ENCODE data around the gene PCYT1A. TPM values are rescaled to one million over a fixed set of nuclear protein-coding genes. Genes with fewer than 3 reads are reported as not detected.

PCYT1A gene
- total and polyA plus RNA-seq, 2 donors (not counting 3 experiments of a cell fraction or from before 2014, with no cell fraction given): 50.3 to 65.5 TPM

DNA sequence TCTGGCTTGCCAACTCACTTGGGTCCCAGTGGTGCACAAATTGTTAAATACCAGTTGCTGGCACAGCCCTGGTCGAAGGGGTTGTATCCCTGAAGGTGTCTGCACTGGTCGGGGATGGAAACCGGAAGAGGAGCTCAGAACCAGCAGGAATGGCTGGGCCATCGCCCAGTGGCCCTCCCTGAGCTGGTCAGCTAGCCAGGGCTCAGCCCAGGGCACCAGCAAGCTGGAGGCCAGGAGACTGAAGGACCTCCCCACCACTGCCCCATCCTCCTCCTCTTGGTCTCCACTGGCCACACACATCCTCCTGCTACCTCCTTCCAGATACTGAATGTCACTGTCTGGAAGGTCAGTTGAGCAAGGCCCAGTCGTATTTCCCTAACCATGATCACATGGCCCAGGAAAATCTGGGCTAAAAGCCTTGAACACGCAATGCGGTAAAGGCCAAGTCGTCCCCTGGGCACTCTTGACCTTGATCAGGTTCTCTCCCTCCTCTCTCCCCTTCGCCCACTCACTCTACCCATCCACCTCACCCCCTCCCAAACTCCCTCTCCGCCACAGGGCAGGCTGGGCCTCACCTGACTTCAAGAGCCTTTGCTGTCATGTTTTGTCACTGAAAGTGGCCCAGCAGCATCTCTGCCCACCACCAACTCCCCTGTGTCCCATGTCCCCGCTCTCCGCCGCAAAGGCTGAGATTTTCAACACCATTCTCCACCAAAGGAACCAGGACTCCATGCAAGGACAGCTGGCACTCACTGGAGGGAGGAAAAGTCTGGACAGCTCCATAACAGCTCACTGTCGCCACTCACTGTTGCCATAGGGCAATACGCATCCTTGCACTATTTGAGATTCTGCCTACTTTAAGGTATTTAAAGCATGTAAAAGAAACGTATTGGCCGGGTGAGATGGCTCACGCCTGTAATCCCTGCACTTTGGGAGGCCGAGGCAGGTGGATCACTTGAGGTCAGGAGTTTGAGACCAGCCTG, 88.5 kb downstream of the PCYT1A start:
- intact Hi-C loops (cut with micrococcal nuclease) (loop anchor here (5.0 kb wide), 1 partner anchor 318 kb away; the partner anchor contains the start of gene SMCO1), dilution Hi-C loops (cut with MboI; ENCODE audit: extremely low pct_ligation_motif_present, low sequenced_read_pairs) (no loop called here)
- FAIRE-seq: no peak
- no TSS peak for BruUV-seq (replicated peaks)
- H3K9me1 ChIP-seq (replicated peaks; ENCODE audit: control insufficient read depth, extremely low read depth, insufficient read depth, low read length): no peaks in the 10 kb centered on the region
- H4K20me1 ChIP-seq (replicated peaks; ENCODE audit: control insufficient read depth, extremely low read depth, insufficient read depth, low read length): no peaks in the 10 kb centered on the region
- H3K79me2 ChIP-seq (ENCODE audit: control insufficient read depth, insufficient read depth, low read length): no peaks in the 10 kb centered on the region
- no peaks in the 10 kb centered on the region for H3K4me1 ChIP-seq (ENCODE audit: control insufficient read depth, extremely low read depth, insufficient read depth, low read length)
- no peak overlapping the region for H3K4me2 ChIP-seq (ENCODE audit: insufficient read depth, low read length)
- no peaks in the 10 kb centered on the region for H3K9me3 ChIP-seq (replicated peaks; ENCODE audit: control insufficient read depth, insufficient read depth, low read length)
- CTCF ChIA-PET: interaction anchor here (0.6 to 2.5 kb wide), 9 partner anchors 14 to 348 kb away, joined by 3 to 31 read pairs (median 4); no protein-coding TSS in a partner anchor
- H3K27ac ChIP-seq (ENCODE audit: insufficient read depth, low read depth, low read length): no peak overlapping the region
- no peak for TF ChIP-seq POLR2A (IDR thresholded peaks at IDR 0.05; ENCODE audit: low read depth, low read length)
- TF ChIP-seq, protein P1, sequence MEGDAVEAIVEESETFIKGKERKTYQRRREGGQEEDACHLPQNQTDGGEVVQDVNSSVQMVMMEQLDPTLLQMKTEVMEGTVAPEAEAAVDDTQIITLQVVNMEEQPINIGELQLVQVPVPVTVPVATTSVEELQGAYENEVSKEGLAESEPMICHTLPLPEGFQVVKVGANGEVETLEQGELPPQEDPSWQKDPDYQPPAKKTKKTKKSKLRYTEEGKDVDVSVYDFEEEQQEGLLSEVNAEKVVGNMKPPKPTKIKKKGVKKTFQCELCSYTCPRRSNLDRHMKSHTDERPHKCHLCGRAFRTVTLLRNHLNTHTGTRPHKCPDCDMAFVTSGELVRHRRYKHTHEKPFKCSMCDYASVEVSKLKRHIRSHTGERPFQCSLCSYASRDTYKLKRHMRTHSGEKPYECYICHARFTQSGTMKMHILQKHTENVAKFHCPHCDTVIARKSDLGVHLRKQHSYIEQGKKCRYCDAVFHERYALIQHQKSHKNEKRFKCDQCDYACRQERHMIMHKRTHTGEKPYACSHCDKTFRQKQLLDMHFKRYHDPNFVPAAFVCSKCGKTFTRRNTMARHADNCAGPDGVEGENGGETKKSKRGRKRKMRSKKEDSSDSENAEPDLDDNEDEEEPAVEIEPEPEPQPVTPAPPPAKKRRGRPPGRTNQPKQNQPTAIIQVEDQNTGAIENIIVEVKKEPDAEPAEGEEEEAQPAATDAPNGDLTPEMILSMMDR (IDR thresholded peaks at IDR 0.05; ENCODE audit: extremely low read depth in 1 of 2, insufficient read depth in 1 of 2, low read depth in 1 of 2, low read length in 2 of 2): peak in 1 of 2 donors; percentile 9
- H3K4me3 ChIP-seq (replicated peaks in 1 of 3; ENCODE audit: insufficient read depth in 1 of 3, low read depth in 1 of 3, low read length in 3 of 3): no peak overlapping the region
- POLR2A ChIA-PET: no interaction called here
- no peak for DNase-seq (ENCODE audit: low read depth, low spot score)
- H2AFZ ChIP-seq (ENCODE audit: low read depth, low read length): no peak overlapping the region
- H3K27me3 ChIP-seq (ENCODE audit: control insufficient read depth in 2 of 2, insufficient read depth in 2 of 2, low read length in 2 of 2): peaks cover 2% of the 10 kb centered on the region in 2 experiments
- H3K9ac ChIP-seq (replicated peaks; ENCODE audit: extremely low read depth, insufficient read depth, low read length): no peak overlapping the region
- no peaks in the 10 kb centered on the region for H3K36me3 ChIP-seq (ENCODE audit: control insufficient read depth in 2 of 2, extremely low read depth in 1 of 2, insufficient read depth in 2 of 2, low read length in 2 of 2)

DNA sequence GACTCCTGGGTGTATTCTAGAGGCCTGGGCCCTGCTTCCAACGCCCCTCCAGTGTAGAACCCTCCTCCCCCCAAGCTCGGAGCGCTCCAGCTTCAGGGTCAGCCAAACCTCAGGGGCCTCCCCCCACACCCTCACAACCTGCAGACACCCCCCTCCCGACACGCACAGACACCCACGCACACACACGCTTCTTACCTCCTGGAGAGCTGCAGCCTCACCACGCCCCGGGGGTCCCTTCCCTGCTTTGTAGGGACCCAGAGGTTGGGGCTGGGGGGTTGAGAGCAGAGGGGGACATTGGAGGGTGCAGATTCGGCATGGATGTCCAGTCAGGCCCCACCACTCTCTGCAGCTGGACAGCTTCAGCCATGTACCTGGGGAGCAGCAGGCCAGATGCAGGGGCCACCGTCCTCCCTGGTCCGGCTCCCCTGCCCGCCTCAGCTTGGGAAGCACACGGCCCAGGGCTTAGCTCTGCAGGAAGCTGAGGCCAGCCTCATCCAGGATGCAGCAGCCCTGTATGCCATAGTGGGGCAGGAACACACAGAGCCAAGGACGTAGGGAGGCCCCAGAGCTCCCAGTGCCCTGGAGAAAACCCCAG, 89.3 kb downstream of the PCYT1A start:
- Histone ChIP-seq H2AFZ (ENCODE audit: low read depth, low read length) (no peak overlapping the region), H3K4me2 (ENCODE audit: insufficient read depth, low read length) (no peak overlapping the region), H3K9ac (replicated peaks; ENCODE audit: extremely low read depth, insufficient read depth, low read length) (no peak overlapping the region), H4K20me1 (replicated peaks; ENCODE audit: control insufficient read depth, extremely low read depth, insufficient read depth, low read length) (no peaks in the 10 kb centered on the region), H3K27me3 (ENCODE audit: control insufficient read depth in 2 of 2, insufficient read depth in 2 of 2, low read length in 2 of 2) (no peaks in the 10 kb centered on the region), H3K4me3 (replicated peaks in 1 of 3; ENCODE audit: insufficient read depth in 1 of 3, low read depth in 1 of 3, low read length in 3 of 3) (no peak overlapping the region), H3K27ac (ENCODE audit: insufficient read depth, low read depth, low read length) (no peak overlapping the region), H3K36me3 (ENCODE audit: control insufficient read depth in 2 of 2, extremely low read depth in 1 of 2, insufficient read depth in 2 of 2, low read length in 2 of 2) (no peaks in the 10 kb centered on the region), H3K9me3 (replicated peaks; ENCODE audit: control insufficient read depth, insufficient read depth, low read length) (no peaks in the 10 kb centered on the region), H3K9me1 (replicated peaks; ENCODE audit: control insufficient read depth, extremely low read depth, insufficient read depth, low read length) (no peaks in the 10 kb centered on the region), H3K79me2 (ENCODE audit: control insufficient read depth, insufficient read depth, low read length) (no peaks in the 10 kb centered on the region), H3K4me1 (ENCODE audit: control insufficient read depth, extremely low read depth, insufficient read depth, low read length) (no peaks in the 10 kb centered on the region)
- CTCF ChIA-PET: interaction anchor here (1.2 to 2.5 kb wide), 3 partner anchors 125 to 195 kb away, joined by 5 to 31 read pairs (median 5); no protein-coding TSS in a partner anchor
- DNase-seq (ENCODE audit: low read depth, low spot score) (no peak), FAIRE-seq (no peak)
- POLR2A ChIA-PET: no interaction called here
- BruUV-seq (replicated peaks): no TSS peak
- dilution Hi-C loops (cut with MboI; ENCODE audit: extremely low pct_ligation_motif_present, low sequenced_read_pairs) (no loop called here), intact Hi-C loops (cut with micrococcal nuclease) (loop anchor here (5.0 kb wide), 1 partner anchor 319 kb away; the partner anchor contains the start of gene SMCO1)
- TF ChIP-seq FOS (IDR thresholded peaks at IDR 0.05; ENCODE audit: borderline replicate concordance, insufficient read depth, low read length) (no peak), EZH2 (IDR thresholded peaks at IDR 0.05; ENCODE audit: borderline replicate concordance, low read depth, low read length, severe bottlenecking) (no peak), JUN (IDR thresholded peaks at IDR 0.05; ENCODE audit: borderline replicate concordance, insufficient read depth, insufficient read length, low read depth) (no peak), POLR2A (IDR thresholded peaks at IDR 0.05; ENCODE audit: low read depth, low read length) (no peak), MYC (IDR thresholded peaks at IDR 0.05; ENCODE audit: low read depth, low read length) (no peak), GATA2 (IDR thresholded peaks at IDR 0.05; ENCODE audit: insufficient read depth, insufficient read length, low read depth, low read length) (no peak), POLR2AphosphoS5 (IDR thresholded peaks at IDR 0.05; ENCODE audit: insufficient read depth, low read depth, low read length) (no peak)
- TF ChIP-seq, protein P2, sequence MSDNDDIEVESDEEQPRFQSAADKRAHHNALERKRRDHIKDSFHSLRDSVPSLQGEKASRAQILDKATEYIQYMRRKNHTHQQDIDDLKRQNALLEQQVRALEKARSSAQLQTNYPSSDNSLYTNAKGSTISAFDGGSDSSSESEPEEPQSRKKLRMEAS (IDR thresholded peaks at IDR 0.05; ENCODE audit: insufficient read depth, insufficient read length): no peak
- TF ChIP-seq, protein P1 (IDR thresholded peaks at IDR 0.05; ENCODE audit: extremely low read depth in 1 of 2, insufficient read depth in 1 of 2, low read depth in 1 of 2, low read length in 2 of 2): no peak
